Endothelial cell (in vitro differentiated cells): ENCODE data around the gene SLC12A2. TPM values are rescaled to one million over a fixed set of nuclear protein-coding genes. Genes with fewer than 3 reads are reported as not detected.

Source experiments
- DNase-seq: peaks from one replicate; pipeline ENCODE4 v3.0.0; 2021; ENCODE audit warnings: low spot score
- H3K27ac Mint-ChIP-seq: one replicate; pipeline ENCODE4 v1.8.0; 2021; ENCODE audit warnings: mixed read lengths, inconsistent platforms; ENCODE audit not compliant: unreplicated experiment
- H3K27me3 Mint-ChIP-seq: one replicate; pipeline ENCODE4 v1.8.0; 2021; ENCODE audit warnings: mild to moderate bottlenecking, moderate library complexity, mixed read lengths, inconsistent platforms; ENCODE audit not compliant: unreplicated experiment
- H3K36me3 Mint-ChIP-seq: one replicate; pipeline ENCODE4 v1.8.0; 2021; ENCODE audit warnings: mild to moderate bottlenecking, low read depth, mixed read lengths, inconsistent platforms; ENCODE audit not compliant: unreplicated experiment
- H3K4me1 Mint-ChIP-seq: one replicate; pipeline ENCODE4 v1.8.0; 2021; ENCODE audit warnings: mild to moderate bottlenecking, mixed read lengths, inconsistent platforms; ENCODE audit not compliant: unreplicated experiment
- H3K4me3 Mint-ChIP-seq: one replicate; pipeline ENCODE4 v1.8.0; 2021; ENCODE audit warnings: mild to moderate bottlenecking, mixed read lengths, inconsistent platforms; ENCODE audit not compliant: unreplicated experiment
- H3K9me3 Mint-ChIP-seq: one replicate; pipeline ENCODE4 v1.8.0; 2021; ENCODE audit warnings: mixed read lengths, inconsistent platforms; ENCODE audit not compliant: unreplicated experiment
- total RNA-seq: library from RNA; stranded (reverse); fragmentation: NEBNext Ultra II Directional; extraction: Animal tissue kit (Norgen Biotek cat#: 25700); gene quantifications from one replicate; pipeline ENCODE4 v1.2.1, GENCODE V29; 2021; ENCODE audit not compliant: unreplicated experiment
- TF ChIP-seq, protein P1 (sequence below): fragments of 200-600 bp; sonication (generic); IDR thresholded peaks from one replicate; pipeline ENCODE4 v1.5.0; 2021; ENCODE audit warnings: antibody characterized with exemption; ENCODE audit not compliant: unreplicated experiment

Gene SLC12A2
- total RNA-seq, 1 donor from 2014 or later: 45.7 TPM

DNA sequence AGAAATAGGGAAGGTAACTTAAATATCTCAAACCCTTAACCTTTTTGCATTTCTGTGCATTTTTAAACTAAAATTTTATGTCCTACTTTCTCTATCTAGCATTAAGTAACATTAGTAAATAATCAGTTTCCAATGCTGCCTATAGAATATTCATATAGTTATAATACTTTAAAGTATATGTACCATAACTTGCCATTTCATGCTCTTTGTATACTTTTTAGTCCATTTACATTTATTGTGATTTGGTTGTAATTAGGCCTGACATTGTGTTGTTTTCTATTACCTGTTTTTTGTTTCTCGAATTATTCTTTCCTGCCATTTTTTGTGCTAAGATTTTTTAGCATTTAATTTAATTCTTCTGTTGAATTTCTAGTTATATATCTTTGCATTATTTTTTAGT, 13.7 kb downstream of the SLC12A2 start:
- DNase-seq: no peak
- H3K9me3 Mint-ChIP-seq: peaks cover 5% of the 10 kb centered on the region
- H3K4me1 Mint-ChIP-seq: peaks cover 17% of the 10 kb centered on the region
- no peaks in the 10 kb centered on the region for H3K27me3 Mint-ChIP-seq
- peaks cover 17% of the 10 kb centered on the region for H3K36me3 Mint-ChIP-seq
- TF ChIP-seq, protein P1, sequence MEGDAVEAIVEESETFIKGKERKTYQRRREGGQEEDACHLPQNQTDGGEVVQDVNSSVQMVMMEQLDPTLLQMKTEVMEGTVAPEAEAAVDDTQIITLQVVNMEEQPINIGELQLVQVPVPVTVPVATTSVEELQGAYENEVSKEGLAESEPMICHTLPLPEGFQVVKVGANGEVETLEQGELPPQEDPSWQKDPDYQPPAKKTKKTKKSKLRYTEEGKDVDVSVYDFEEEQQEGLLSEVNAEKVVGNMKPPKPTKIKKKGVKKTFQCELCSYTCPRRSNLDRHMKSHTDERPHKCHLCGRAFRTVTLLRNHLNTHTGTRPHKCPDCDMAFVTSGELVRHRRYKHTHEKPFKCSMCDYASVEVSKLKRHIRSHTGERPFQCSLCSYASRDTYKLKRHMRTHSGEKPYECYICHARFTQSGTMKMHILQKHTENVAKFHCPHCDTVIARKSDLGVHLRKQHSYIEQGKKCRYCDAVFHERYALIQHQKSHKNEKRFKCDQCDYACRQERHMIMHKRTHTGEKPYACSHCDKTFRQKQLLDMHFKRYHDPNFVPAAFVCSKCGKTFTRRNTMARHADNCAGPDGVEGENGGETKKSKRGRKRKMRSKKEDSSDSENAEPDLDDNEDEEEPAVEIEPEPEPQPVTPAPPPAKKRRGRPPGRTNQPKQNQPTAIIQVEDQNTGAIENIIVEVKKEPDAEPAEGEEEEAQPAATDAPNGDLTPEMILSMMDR: no peak
- no peak overlapping the region for H3K4me3 Mint-ChIP-seq
- no peak overlapping the region for H3K27ac Mint-ChIP-seq

DNA sequence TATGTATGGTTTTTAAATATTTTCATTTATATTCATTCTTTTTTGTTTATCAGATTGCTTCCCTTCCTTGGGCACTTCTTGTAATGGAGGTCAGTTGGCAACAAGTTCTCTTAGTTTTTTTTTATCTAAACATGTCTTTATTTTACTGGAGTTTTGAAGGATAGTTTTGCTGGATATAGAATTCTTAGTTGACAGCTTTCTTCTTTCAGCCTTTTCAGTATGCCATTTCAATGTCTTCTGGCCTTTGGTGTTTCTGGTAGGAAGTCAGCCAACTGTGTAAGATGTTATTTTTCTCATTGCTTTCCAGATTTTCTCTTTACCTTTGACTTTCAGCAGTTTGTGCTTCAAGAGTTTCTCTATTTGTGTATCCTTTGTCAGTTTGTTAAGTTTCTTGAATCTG, 14.2 kb downstream of the SLC12A2 start:
- peaks cover 13% of the 10 kb centered on the region for H3K4me1 Mint-ChIP-seq
- no peak overlapping the region for H3K4me3 Mint-ChIP-seq
- TF ChIP-seq, protein P1: no peak
- no peaks in the 10 kb centered on the region for H3K27me3 Mint-ChIP-seq
- H3K36me3 Mint-ChIP-seq: peaks cover 17% of the 10 kb centered on the region
- H3K27ac Mint-ChIP-seq: no peak overlapping the region
- DNase-seq: no peak
- H3K9me3 Mint-ChIP-seq: peaks cover 5% of the 10 kb centered on the region

DNA sequence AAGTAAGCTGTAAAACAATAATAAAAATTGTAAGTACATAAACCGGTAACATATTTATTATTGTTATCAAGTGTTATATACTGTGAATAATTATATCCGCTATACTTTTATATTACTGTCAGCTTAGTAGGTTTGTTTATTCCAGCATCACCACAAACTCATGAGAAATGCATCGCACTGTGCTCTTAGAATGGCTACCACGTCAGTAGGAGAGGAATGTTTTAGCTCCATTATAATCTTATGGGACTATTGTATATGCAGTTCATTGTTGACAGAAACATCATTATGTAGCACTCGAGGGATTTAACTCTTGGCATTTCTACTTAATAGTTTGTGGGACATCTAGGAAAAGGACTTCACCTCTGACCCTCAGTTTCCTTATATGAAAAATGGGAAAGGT, 16.4 kb downstream of the SLC12A2 start:
- DNase-seq: no peak
- Mint-ChIP-seq H3K9me3 (peaks cover 5% of the 10 kb centered on the region), H3K4me1 (no peaks in the 10 kb centered on the region), H3K36me3 (peaks cover 13% of the 10 kb centered on the region), H3K27me3 (no peaks in the 10 kb centered on the region), H3K4me3 (no peak overlapping the region), H3K27ac (no peak overlapping the region)
- TF ChIP-seq, protein P1: no peak

DNA sequence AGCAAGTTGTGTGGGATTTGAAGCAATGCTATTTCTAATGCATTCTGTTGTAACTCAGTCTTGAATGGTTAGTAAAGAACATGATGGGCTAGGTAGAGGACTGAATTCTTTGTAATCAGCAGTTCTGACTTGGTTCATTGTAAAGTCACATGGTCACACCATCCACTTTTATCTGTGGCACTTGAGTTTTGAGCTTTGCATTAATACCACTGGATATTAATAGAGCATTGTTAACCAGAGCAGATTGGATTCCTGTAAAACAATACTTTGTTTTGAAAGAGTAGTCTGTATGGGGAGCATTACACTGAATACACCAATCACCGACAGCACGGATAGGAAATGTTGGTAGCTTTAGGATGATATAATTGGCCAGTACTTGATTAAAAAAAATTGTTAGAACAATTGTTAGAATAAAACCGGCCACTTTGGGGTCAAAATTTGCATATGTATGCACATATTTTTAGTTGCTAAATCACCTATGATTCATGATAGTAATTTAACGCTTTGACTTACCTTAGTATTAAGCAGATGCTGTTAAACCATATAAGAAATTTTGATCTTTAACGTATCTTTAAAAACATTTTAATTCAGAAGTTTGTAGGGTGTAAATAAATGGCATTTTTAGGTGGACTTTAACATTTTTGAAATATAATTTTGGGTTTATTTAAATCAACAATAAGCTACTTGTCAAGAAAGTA, 17.4 kb downstream of the SLC12A2 start:
- no peak for DNase-seq

DNA sequence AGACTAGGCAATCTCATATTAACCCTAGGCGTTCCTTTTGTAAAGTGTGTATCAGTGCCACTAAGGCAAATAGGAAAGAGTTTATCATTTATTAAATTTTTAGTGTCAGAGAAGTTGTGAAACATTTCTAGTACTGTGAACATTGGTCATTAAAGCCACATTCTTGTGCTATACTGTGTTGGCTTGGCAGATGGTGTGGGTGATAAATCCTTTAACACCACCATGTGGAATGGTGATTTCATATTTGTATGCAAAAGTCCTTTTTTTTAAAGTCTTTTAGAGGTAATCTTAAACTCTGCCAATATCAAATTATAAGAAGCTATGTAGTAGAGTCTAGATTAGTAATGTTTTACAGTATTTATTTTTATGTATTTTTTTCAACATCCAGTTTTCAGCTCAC, 18.1 kb downstream of the SLC12A2 start:
- Mint-ChIP-seq H3K27me3 (no peaks in the 10 kb centered on the region), H3K27ac (no peak overlapping the region), H3K36me3 (peaks cover 10% of the 10 kb centered on the region), H3K9me3 (peaks cover 5% of the 10 kb centered on the region), H3K4me3 (no peak overlapping the region), H3K4me1 (peaks cover 4% of the 10 kb centered on the region)
- TF ChIP-seq, protein P1: no peak
- DNase-seq: no peak

More for the DNA sequence above, 17.4 kb downstream of the SLC12A2 start:
- Mint-ChIP-seq H3K4me3 (no peak overlapping the region), H3K4me1 (peaks cover 4% of the 10 kb centered on the region), H3K27me3 (no peaks in the 10 kb centered on the region), H3K9me3 (peaks cover 5% of the 10 kb centered on the region), H3K36me3 (peaks cover 13% of the 10 kb centered on the region), H3K27ac (no peak overlapping the region)
- TF ChIP-seq, protein P1: no peak
